ENCODE measurements around the gene TBC1D3B.
"Not testable (repeated sequence)": the region's sequence is repeated elsewhere in the genome, so short reads cannot be mapped to it uniquely, and the experiment has no call there.

TBC1D3B gene

GRCh38 chr17:36121099-36121498, 55.3 kb downstream of the TBC1D3B start:
- TF ChIP-seq ZNF146 (tag by site-specific recombination; IDR thresholded peaks at IDR 0.05) (peak; percentile 99), ZNF571 (tag by site-specific recombination; IDR thresholded peaks at IDR 0.05) (0 out of 2 replicates have a peak, but pooled peaks have one; percentile 23), ZNF280D (tag by site-specific recombination; IDR thresholded peaks at IDR 0.05) (peak; percentile 66; the same call in 1 of the 2 replicates), ZNF580 (tag by site-specific recombination; IDR thresholded peaks at IDR 0.05) (peak; percentile 69; the same call in 1 of the 2 replicates)
- CTCF ChIA-PET, result interaction anchor here (0.8 to 5.2 kb wide), 7 partner anchors 28 to 152 kb away, joined by 3 to 37 read pairs (median 4); no protein-coding TSS in a partner anchor
- H3K4me3 ChIP-seq (ENCODE audit: low read depth, low read length); H3K36me3 ChIP-seq (ENCODE audit: control insufficient read depth in 2 of 2, insufficient read depth in 1 of 2, low read length in 2 of 2); H3K4me1 ChIP-seq (ENCODE audit: control insufficient read depth, insufficient read depth, low read length); POLR2A ChIA-PET; H3K27ac ChIP-seq (ENCODE audit: extremely low read depth, low read depth, low read length); H3K9me3 ChIP-seq (ENCODE audit: control insufficient read depth, insufficient read depth, low read depth, low read length): not testable (repeated sequence)

- CTCF ChIA-PET, result interaction anchor here (0.6 to 3.1 kb wide), 11 partner anchors 8 to 172 kb away, joined by 3 to 37 read pairs (median 4); no protein-coding TSS in a partner anchor
- Histone ChIP-seq H3K4me3 (ENCODE audit: low read depth, low read length) (no peak overlapping the region), H3K36me3 (ENCODE audit: control insufficient read depth in 2 of 2, insufficient read depth in 1 of 2, low read length in 2 of 2) (no peaks in the 10 kb centered on the region), H3K27ac (ENCODE audit: extremely low read depth, low read depth, low read length) (no peak overlapping the region), H3K4me1 (ENCODE audit: control insufficient read depth, insufficient read depth, low read length) (peaks cover 3% of the 10 kb centered on the region; the same call in 1 of the 2 replicates), H3K9me3 (ENCODE audit: control insufficient read depth, insufficient read depth, low read depth, low read length) (no peaks in the 10 kb centered on the region)
- POLR2A ChIA-PET, result no interaction called here
- TF ChIP-seq ZNF248 (tag by site-specific recombination; IDR thresholded peaks at IDR 0.05), result no peak
- TF ChIP-seq ZNF426 (tag by site-specific recombination; IDR thresholded peaks at IDR 0.05), result no peak
- no peak for TF ChIP-seq ZNF48 (tag by site-specific recombination; IDR thresholded peaks at IDR 0.05)
- TF ChIP-seq ZNF354C (tag by site-specific recombination; IDR thresholded peaks at IDR 0.05; ENCODE audit: borderline replicate concordance, low read depth), result no peak
- TF ChIP-seq ZNF830 (tag by site-specific recombination; IDR thresholded peaks at IDR 0.05; ENCODE audit: low read depth), result no peak
- no peak for TF ChIP-seq ZNF510 (tag by site-specific recombination; IDR thresholded peaks at IDR 0.05; ENCODE audit: insufficient replicate concordance)
- TF ChIP-seq ZNF629 (tag by site-specific recombination; IDR thresholded peaks at IDR 0.05), result no peak
- TF ChIP-seq ZNF157 (tag by site-specific recombination; IDR thresholded peaks at IDR 0.05), result no peak
- no peak for TF ChIP-seq ZNF121 (tag by site-specific recombination; IDR thresholded peaks at IDR 0.05)
- no peak for TF ChIP-seq PRDM10 (tag by site-specific recombination; IDR thresholded peaks at IDR 0.05)
- no peak for TF ChIP-seq PATZ1 (tag by site-specific recombination; IDR thresholded peaks at IDR 0.05)
- no peak for TF ChIP-seq GLIS1 (tag by site-specific recombination; IDR thresholded peaks at IDR 0.05)
- no peak for TF ChIP-seq ZNF560 (tag by site-specific recombination; IDR thresholded peaks at IDR 0.05; ENCODE audit: borderline replicate concordance)
- TF ChIP-seq ZNF140 (tag by site-specific recombination; IDR thresholded peaks at IDR 0.05), result no peak
- no peak for TF ChIP-seq SCRT1 (tag by site-specific recombination; IDR thresholded peaks at IDR 0.05; ENCODE audit: borderline replicate concordance)
- no peak for TF ChIP-seq ZBTB7A (tag by site-specific recombination; IDR thresholded peaks at IDR 0.05; ENCODE audit: low read depth)
- no peak for TF ChIP-seq ZNF292 (tag by site-specific recombination; IDR thresholded peaks at IDR 0.05; ENCODE audit: borderline replicate concordance, low read depth)
- TF ChIP-seq ZSCAN4 (tag by site-specific recombination; IDR thresholded peaks at IDR 0.05), result no peak
These were observed 56.2 kb downstream of the TBC1D3B start for GRCh38 chr17:36120221-36120620.

Data from HEK293 (cell line).